ENCODE measurements around the gene METTL25B. TPM values are rescaled to one million over a fixed set of nuclear protein-coding genes. Genes with fewer than 3 reads are reported as not detected.

The METTL25B gene
- total RNA-seq, 1 experiment from 2014 or later, result 51.0 TPM

- no peaks in the 10 kb centered on the region for H3K27me3 ChIP-seq (ENCODE audit: insufficient read depth, low read depth)
- no peak for DNase-seq
- H3K79me2 ChIP-seq (ENCODE audit: low read depth), result peaks cover 43% of the 10 kb centered on the region
- H3F3A ChIP-seq (ENCODE audit: insufficient read depth, low read depth), result peaks cover 57% of the 10 kb centered on the region
- no peaks in the 10 kb centered on the region for H3K9me3 ChIP-seq (ENCODE audit: insufficient read depth, low read depth)
- H3K9me2 ChIP-seq (ENCODE audit: insufficient read depth), result no peaks in the 10 kb centered on the region
- H4K20me1 ChIP-seq (ENCODE audit: insufficient read depth), result peaks cover 6% of the 10 kb centered on the region
- peaks cover 13% of the 10 kb centered on the region for H3K36me3 ChIP-seq (ENCODE audit: low read depth)
- peak overlapping the region; percentile 83 for H3K4me2 ChIP-seq
- H3K4me3 ChIP-seq, result peak overlapping the region; percentile 79
- CTCF ChIA-PET, result interaction anchor here (0.5 to 1.1 kb wide), 2 partner anchors 12 to 119 kb away, joined by 7 to 11 read pairs; partner anchors contain the start of genes INSRR, ISG20L2 and METTL25B
- BruUV-seq (replicated peaks), result no TSS peak
- POLR2A ChIA-PET (ENCODE audit: unreplicated experiment), result interaction anchor here (0.6 to 1.1 kb wide), 3 partner anchors 27 to 46 kb away, joined by 4 to 11 read pairs (median 6); partner anchors contain the start of gene PRCC
- intact Hi-C loops (cut with micrococcal nuclease; ENCODE audit: unreplicated experiment), result no loop called here
- H3K27ac ChIP-seq, result 0 out of 2 replicates have a peak overlapping the region, but pooled peaks have one; percentile 14
- TF ChIP-seq EZH2 (IDR thresholded peaks at IDR 0.05; ENCODE audit: low read depth) (no peak), CTCF (conservative IDR thresholded peaks at IDR 0.05) (no peak)
- H3K4me1 ChIP-seq (replicated peaks; ENCODE audit: insufficient read depth), result peaks cover 10% of the 10 kb centered on the region
- peak overlapping the region; percentile 80 for H2AFZ ChIP-seq
These were observed 12.0 kb downstream of the METTL25B start for GRCh38 chr1:156740237-156740740.

GRCh38 chr1:156740741-156741480 lies 12.6 kb downstream of the METTL25B start, which contains the start of gene MRPL24:
TSS of gene MRPL24 (minus strand) at chr1:156741088. CDS start at chr1:156738704, 2,384 bp downstream.
- intact Hi-C loops (cut with micrococcal nuclease; ENCODE audit: unreplicated experiment), result loop anchor here (1.0 kb wide), 2 partner anchors 10 to 26 kb away; partner anchors contain the start of genes HDGF and PRCC
- POLR2A ChIA-PET (ENCODE audit: unreplicated experiment), result interaction anchor here (0.6 to 1.1 kb wide), 7 partner anchors 11 to 154 kb away, joined by 3 to 11 read pairs (median 4); partner anchors contain the start of genes HDGF, ISG20L2, METTL25B and PRCC
- no TSS peak for BruUV-seq (replicated peaks)

More at GRCh38 chr1:156740741-156741480, 12.6 kb downstream of the METTL25B start, which contains the start of gene MRPL24:
- peaks cover 63% of the 10 kb centered on the region for H3F3A ChIP-seq (ENCODE audit: insufficient read depth, low read depth)
- CTCF ChIA-PET, result interaction anchor here (0.6 to 1.1 kb wide), 3 partner anchors 13 to 657 kb away, joined by 3 to 7 read pairs (median 4); partner anchors contain the start of genes ISG20L2 and METTL25B
- peak within 1 kb of the TSS; percentile 60 for H3K27ac ChIP-seq
- peak within 1 kb of the TSS; percentile 79 for H3K4me3 ChIP-seq
- H3K27me3 ChIP-seq (ENCODE audit: insufficient read depth, low read depth), result no peaks in the 10 kb centered on the region
- peaks cover 17% of the 10 kb centered on the region for H3K4me1 ChIP-seq (replicated peaks; ENCODE audit: insufficient read depth)
- peak within 1 kb of the TSS; percentile 83 for H3K4me2 ChIP-seq
- H3K9me3 ChIP-seq (ENCODE audit: insufficient read depth, low read depth), result no peaks in the 10 kb centered on the region
- peak within 1 kb of the TSS; percentile 80 for H2AFZ ChIP-seq
- peaks cover 49% of the 10 kb centered on the region for H3K79me2 ChIP-seq (ENCODE audit: low read depth)
- DNase-seq, result peak; percentile 97 to 99
- peaks cover 13% of the 10 kb centered on the region for H4K20me1 ChIP-seq (ENCODE audit: insufficient read depth)
- H3K36me3 ChIP-seq (ENCODE audit: low read depth), result peaks cover 18% of the 10 kb centered on the region
- TF ChIP-seq CTCF (conservative IDR thresholded peaks at IDR 0.05), result no peak
- TF ChIP-seq EZH2 (IDR thresholded peaks at IDR 0.05; ENCODE audit: low read depth), result no peak
- H3K9me2 ChIP-seq (ENCODE audit: insufficient read depth), result no peaks in the 10 kb centered on the region

All from PC-9 (cell line).